Measurements from ENCODE around the gene MROH2A. TPM values are rescaled to one million over a fixed set of nuclear protein-coding genes. Genes with fewer than 3 reads are reported as not detected.

The MROH2A gene
- total RNA-seq, 4 donors from 2014 or later, result not detected

GRCh38 chr2:233838251-233838650, 60.1 kb downstream of the MROH2A start:
- no peaks in the 10 kb centered on the region for H3K9me3 ChIP-seq
- no peak for TF ChIP-seq CTCF (IDR thresholded peaks at IDR 0.05)
- 70% methylated on average over 7 of the region's 7 CpGs for WGBS
- no peak for DNase-seq (ENCODE audit: extremely low spot score)
- no peak overlapping the region for H3K27ac ChIP-seq (replicated peaks in 1 of 4)
- no peak overlapping the region for H3K4me3 ChIP-seq
- no peaks in the 10 kb centered on the region for H3K27me3 ChIP-seq
- H3K36me3 ChIP-seq, result no peaks in the 10 kb centered on the region
- peaks cover 0 to under 1% (median 0%) of the 10 kb centered on the region in 4 donors for H3K4me1 ChIP-seq
- intact Hi-C loops (cut with DNase I), result no loop called here

- no peak overlapping the region for H3K4me3 ChIP-seq
- WGBS, result 95% methylated on average over 10 of the region's 12 CpGs
- H3K4me1 ChIP-seq, result no peaks in the 10 kb centered on the region
- TF ChIP-seq POLR2AphosphoS5 (IDR thresholded peaks at IDR 0.05), result no peak
- no peak for TF ChIP-seq POLR2A (IDR thresholded peaks at IDR 0.05; ENCODE audit: low read depth)
- TF ChIP-seq EP300 (IDR thresholded peaks at IDR 0.05), result no peak
- TF ChIP-seq CTCF (IDR thresholded peaks at IDR 0.05), result no peak
- H3K27ac ChIP-seq (replicated peaks in 1 of 4), result no peak overlapping the region
- H3K36me3 ChIP-seq, result no peaks in the 10 kb centered on the region
- intact Hi-C loops (cut with DNase I), result no loop called here
- H3K9me3 ChIP-seq, result no peaks in the 10 kb centered on the region
- DNase-seq (ENCODE audit: extremely low spot score), result no peak
- no peaks in the 10 kb centered on the region for H3K27me3 ChIP-seq
Observed at GRCh38 chr2:233838726-233839446, 60.8 kb downstream of the MROH2A start.

- H3K27me3 ChIP-seq, result no peaks in the 10 kb centered on the region
- TF ChIP-seq EP300 (IDR thresholded peaks at IDR 0.05) (no peak), POLR2A (IDR thresholded peaks at IDR 0.05; ENCODE audit: low read depth) (no peak), POLR2AphosphoS5 (IDR thresholded peaks at IDR 0.05) (no peak), CTCF (IDR thresholded peaks at IDR 0.05) (no peak)
Observed at GRCh38 chr2:233839447-233839820, 61.3 kb downstream of the MROH2A start.

GRCh38 chr2:233840520-233840919, 62.4 kb downstream of the MROH2A start:
- Histone ChIP-seq H3K4me1 (no peaks in the 10 kb centered on the region), H3K9me3 (no peaks in the 10 kb centered on the region), H3K36me3 (no peaks in the 10 kb centered on the region), H3K27ac (replicated peaks in 1 of 4) (no peak overlapping the region), H3K27me3 (no peaks in the 10 kb centered on the region), H3K4me3 (no peak overlapping the region)
- WGBS, result 97% methylated on average over 9 of the region's 9 CpGs
- no peak for DNase-seq (ENCODE audit: extremely low spot score)
- intact Hi-C loops (cut with DNase I), result no loop called here
- TF ChIP-seq CTCF (IDR thresholded peaks at IDR 0.05) (no peak), POLR2AphosphoS5 (IDR thresholded peaks at IDR 0.05) (no peak), EP300 (IDR thresholded peaks at IDR 0.05) (no peak), POLR2A (IDR thresholded peaks at IDR 0.05; ENCODE audit: low read depth) (no peak)

More at GRCh38 chr2:233839447-233839820, 61.3 kb downstream of the MROH2A start:
- intact Hi-C loops (cut with DNase I), result no loop called here
- Histone ChIP-seq H3K9me3 (no peaks in the 10 kb centered on the region), H3K27ac (replicated peaks in 1 of 4) (no peak overlapping the region), H3K4me3 (no peak overlapping the region), H3K36me3 (no peaks in the 10 kb centered on the region), H3K4me1 (no peaks in the 10 kb centered on the region)
- no peak for DNase-seq (ENCODE audit: extremely low spot score)
- WGBS, result 98% methylated on average over 10 of the region's 10 CpGs

- Histone ChIP-seq H3K27me3 (no peaks in the 10 kb centered on the region), H3K27ac (replicated peaks in 1 of 4) (no peak overlapping the region), H3K4me1 (no peaks in the 10 kb centered on the region), H3K36me3 (no peaks in the 10 kb centered on the region), H3K4me3 (no peak overlapping the region), H3K9me3 (no peaks in the 10 kb centered on the region)
- TF ChIP-seq POLR2AphosphoS5 (IDR thresholded peaks at IDR 0.05), result no peak
- TF ChIP-seq EP300 (IDR thresholded peaks at IDR 0.05), result no peak
- TF ChIP-seq CTCF (IDR thresholded peaks at IDR 0.05), result no peak
- no peak for TF ChIP-seq POLR2A (IDR thresholded peaks at IDR 0.05; ENCODE audit: low read depth)
- no peak for DNase-seq (ENCODE audit: extremely low spot score)
- 92% methylated on average over 11 of the region's 11 CpGs for WGBS
- intact Hi-C loops (cut with DNase I), result no loop called here
Observed at GRCh38 chr2:233841183-233841582, 63.1 kb downstream of the MROH2A start.
